ENCODE data around the gene GNL3L.

DNA sequence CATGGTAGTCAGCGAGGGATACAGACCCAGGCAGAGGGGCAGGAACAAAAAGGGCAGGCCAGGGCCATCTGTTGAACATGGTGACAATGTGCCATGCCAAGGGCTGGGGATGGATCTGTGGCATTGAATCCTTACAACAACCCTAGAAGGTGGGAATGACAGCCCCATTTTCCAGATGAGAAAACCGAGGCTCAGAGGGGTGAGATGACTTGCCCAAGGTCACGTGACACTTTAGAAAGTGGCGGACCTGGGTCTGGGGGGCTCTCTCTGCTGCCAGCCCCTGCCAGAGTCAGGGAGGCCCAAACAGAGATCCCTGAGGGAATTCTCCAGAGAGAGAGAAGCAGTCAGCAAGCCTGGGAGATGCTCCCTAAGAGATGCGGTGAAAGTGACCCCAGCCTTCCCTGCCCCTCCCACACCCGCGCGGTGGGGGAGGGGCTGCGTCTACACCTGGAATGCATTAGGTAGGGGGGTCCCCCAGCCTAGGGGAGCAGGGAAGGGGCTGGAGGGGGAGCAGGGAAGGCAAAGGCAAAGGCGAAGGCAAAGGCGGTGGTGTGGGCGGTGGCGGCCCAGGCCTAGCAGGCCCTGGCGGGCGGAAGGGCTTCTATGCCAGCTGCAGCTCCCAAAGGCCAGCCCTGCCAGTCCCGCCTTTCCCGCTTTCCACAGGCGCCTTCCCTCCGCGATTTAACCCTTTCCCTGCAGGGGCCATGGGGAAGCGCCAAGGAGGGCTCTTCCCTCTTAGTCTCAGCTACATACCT, 47.0 kb upstream of the GNL3L start:
- TF ChIP-seq, protein P1, sequence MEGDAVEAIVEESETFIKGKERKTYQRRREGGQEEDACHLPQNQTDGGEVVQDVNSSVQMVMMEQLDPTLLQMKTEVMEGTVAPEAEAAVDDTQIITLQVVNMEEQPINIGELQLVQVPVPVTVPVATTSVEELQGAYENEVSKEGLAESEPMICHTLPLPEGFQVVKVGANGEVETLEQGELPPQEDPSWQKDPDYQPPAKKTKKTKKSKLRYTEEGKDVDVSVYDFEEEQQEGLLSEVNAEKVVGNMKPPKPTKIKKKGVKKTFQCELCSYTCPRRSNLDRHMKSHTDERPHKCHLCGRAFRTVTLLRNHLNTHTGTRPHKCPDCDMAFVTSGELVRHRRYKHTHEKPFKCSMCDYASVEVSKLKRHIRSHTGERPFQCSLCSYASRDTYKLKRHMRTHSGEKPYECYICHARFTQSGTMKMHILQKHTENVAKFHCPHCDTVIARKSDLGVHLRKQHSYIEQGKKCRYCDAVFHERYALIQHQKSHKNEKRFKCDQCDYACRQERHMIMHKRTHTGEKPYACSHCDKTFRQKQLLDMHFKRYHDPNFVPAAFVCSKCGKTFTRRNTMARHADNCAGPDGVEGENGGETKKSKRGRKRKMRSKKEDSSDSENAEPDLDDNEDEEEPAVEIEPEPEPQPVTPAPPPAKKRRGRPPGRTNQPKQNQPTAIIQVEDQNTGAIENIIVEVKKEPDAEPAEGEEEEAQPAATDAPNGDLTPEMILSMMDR (IDR thresholded peaks at IDR 0.05) = no peak
- no peak for TF ChIP-seq POLR2A (IDR thresholded peaks at IDR 0.05)
